Thoracic aorta (tissue), 2 donors: ENCODE measurements around the gene TBC1D1. TPM values are rescaled to one million over a fixed set of nuclear protein-coding genes. Genes with fewer than 3 reads are reported as not detected.

Experiments
- ATAC-seq: fragments of 150-250 bp; one replicate; pipeline ENCODE4 v1.8.0; 2017; ENCODE audit warnings: low read depth; ENCODE audit not compliant: insufficient number of reproducible peaks, low FRiP score
- DNase-seq: peaks from one replicate; pipeline ENCODE4 v3.0.0-alpha.2; 2020; ENCODE audit warnings: low spot score
- H3K27ac ChIP-seq, 2 donors: fragments of 200-600 bp; sonication (generic); 1 replicate in 1 of 2; 2 replicates in 1 of 2; pipeline ENCODE4 v1.5.1; 2016; ENCODE audit warnings: mild to moderate bottlenecking in 2 of 2, moderate library complexity in 2 of 2
- H3K27me3 ChIP-seq: fragments of 200-600 bp; sonication (generic); replicated peaks from 2 replicates; pipeline ENCODE4 v1.6.0; 2016; ENCODE audit warnings: mild to moderate bottlenecking; ENCODE audit not compliant: insufficient read depth
- H3K36me3 ChIP-seq: fragments of 200-600 bp; sonication (generic); one replicate; pipeline ENCODE4 v1.5.1; 2016
- H3K4me1 ChIP-seq, 2 donors: fragments of 200-600 bp; sonication (generic); 1 replicate in 1 of 2; 2 replicates in 1 of 2; pipeline versions ENCODE4 v1.5.1 to v1.6.0; 2016; ENCODE audit warnings: low read depth in 2 of 2, mild to moderate bottlenecking in 1 of 2; ENCODE audit not compliant: control insufficient read depth in 1 of 2
- H3K4me3 ChIP-seq: fragments of 200-600 bp; sonication (generic); 2 replicates; pipeline ENCODE4 v1.5.1; 2016; ENCODE audit warnings: mild to moderate bottlenecking
- H3K9me3 ChIP-seq: fragments of 200-600 bp; sonication (generic); 2 replicates; pipeline ENCODE4 v1.5.1; 2016
- total RNA-seq, 2 donors: library from RNA; depleted of rRNA; stranded (reverse); fragments of >200 nt; gene quantifications; one replicate each; pipeline versions ENCODE4 v1.1.0 to v1.2.3, GENCODE V29; 2016
- TF ChIP-seq, protein P1 (sequence below): fragments of 200-600 bp; sonication (generic); IDR thresholded peaks from one replicate; pipeline ENCODE4 v1.5.1; 2019; ENCODE audit warnings: antibody characterized with exemption

Gene TBC1D1
- total RNA-seq, 2 donors from 2014 or later: 152 to 206 TPM

GRCh38 chr4:38023347-38024205 is 132.7 kb downstream of the TBC1D1 start:
- no peaks in the 10 kb centered on the region for H3K27me3 ChIP-seq
- TF ChIP-seq, protein P1, sequence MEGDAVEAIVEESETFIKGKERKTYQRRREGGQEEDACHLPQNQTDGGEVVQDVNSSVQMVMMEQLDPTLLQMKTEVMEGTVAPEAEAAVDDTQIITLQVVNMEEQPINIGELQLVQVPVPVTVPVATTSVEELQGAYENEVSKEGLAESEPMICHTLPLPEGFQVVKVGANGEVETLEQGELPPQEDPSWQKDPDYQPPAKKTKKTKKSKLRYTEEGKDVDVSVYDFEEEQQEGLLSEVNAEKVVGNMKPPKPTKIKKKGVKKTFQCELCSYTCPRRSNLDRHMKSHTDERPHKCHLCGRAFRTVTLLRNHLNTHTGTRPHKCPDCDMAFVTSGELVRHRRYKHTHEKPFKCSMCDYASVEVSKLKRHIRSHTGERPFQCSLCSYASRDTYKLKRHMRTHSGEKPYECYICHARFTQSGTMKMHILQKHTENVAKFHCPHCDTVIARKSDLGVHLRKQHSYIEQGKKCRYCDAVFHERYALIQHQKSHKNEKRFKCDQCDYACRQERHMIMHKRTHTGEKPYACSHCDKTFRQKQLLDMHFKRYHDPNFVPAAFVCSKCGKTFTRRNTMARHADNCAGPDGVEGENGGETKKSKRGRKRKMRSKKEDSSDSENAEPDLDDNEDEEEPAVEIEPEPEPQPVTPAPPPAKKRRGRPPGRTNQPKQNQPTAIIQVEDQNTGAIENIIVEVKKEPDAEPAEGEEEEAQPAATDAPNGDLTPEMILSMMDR: no peak
- peaks cover 4 to 11% of the 10 kb centered on the region in 2 donors for H3K4me1 ChIP-seq
- H3K27ac ChIP-seq: no peak overlapping the region
- ATAC-seq: no peak
- H3K36me3 ChIP-seq: peaks cover 27% of the 10 kb centered on the region
- H3K4me3 ChIP-seq: peak overlapping the region; percentile 13
- H3K9me3 ChIP-seq: no peaks in the 10 kb centered on the region
- no peak for DNase-seq

DNA sequence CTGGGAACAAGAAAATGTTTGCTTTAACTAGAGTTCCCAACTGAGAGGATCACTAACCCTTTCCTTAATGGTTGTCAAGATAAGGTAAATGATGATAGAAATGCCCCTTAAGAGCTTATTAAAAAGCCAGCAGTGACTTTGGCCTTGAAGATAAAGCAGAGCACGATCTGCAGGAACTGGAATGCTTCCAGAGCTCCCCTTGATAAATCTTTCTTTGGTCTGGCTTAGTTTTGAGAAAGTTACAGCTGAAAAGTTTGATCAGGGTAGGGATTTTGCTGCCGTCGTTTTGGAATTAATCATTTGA is 133.3 kb downstream of the TBC1D1 start:
- TF ChIP-seq, protein P1: no peak
- Histone ChIP-seq H3K9me3 (no peaks in the 10 kb centered on the region), H3K4me1 (peaks cover 4 to 11% of the 10 kb centered on the region in 2 donors), H3K4me3 (peak overlapping the region; percentile 13), H3K27me3 (no peaks in the 10 kb centered on the region), H3K36me3 (peaks cover 28% of the 10 kb centered on the region), H3K27ac (no peak overlapping the region)
- DNase-seq: no peak
- no peak for ATAC-seq

GRCh38 chr4:38025665-38026064 is 134.8 kb downstream of the TBC1D1 start:
- no peak overlapping the region for H3K27ac ChIP-seq
- H3K4me1 ChIP-seq: peaks cover 4 to 11% of the 10 kb centered on the region in 2 donors
- DNase-seq: no peak
- H3K9me3 ChIP-seq: no peaks in the 10 kb centered on the region
- H3K4me3 ChIP-seq: no peak overlapping the region
- TF ChIP-seq, protein P1: no peak
- no peak for ATAC-seq
- peaks cover 32% of the 10 kb centered on the region for H3K36me3 ChIP-seq
- no peaks in the 10 kb centered on the region for H3K27me3 ChIP-seq

DNA sequence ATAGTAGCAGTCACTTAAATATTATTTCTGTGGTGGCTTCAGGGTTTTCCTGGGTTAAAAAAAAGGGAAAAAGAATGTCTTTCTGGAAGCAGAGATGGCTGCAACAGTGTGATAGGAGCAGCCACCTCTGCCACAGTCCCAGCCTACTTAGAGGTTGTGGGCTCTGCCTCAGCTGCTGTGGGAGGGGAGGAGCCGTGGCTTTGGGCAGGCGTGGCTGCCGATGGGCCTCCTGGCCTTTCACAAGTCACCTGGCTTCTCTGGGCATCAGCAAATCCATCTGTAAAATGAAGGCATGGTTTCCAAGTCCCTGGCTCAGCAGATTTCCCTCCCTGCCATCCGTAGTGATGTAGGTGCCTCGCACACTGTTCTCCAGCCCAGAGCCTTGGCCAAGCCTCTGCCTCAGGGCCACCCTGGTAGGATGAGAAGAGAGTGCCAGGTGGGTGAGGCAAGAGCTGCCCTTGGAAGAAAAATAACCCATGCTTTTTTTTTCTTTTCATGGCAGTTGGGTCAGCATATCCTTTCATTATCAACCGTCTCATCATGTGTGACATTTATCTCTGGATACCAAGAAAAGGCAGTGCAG is 135.4 kb downstream of the TBC1D1 start:
- no peaks in the 10 kb centered on the region for H3K27me3 ChIP-seq
- TF ChIP-seq, protein P1: no peak
- ATAC-seq (no peak), DNase-seq (no peak)
- peaks cover 28% of the 10 kb centered on the region for H3K36me3 ChIP-seq
- no peak overlapping the region for H3K4me3 ChIP-seq
- H3K9me3 ChIP-seq: no peaks in the 10 kb centered on the region
- H3K4me1 ChIP-seq: peaks cover 4 to 11% of the 10 kb centered on the region in 2 donors
- no peak overlapping the region for H3K27ac ChIP-seq

GRCh38 chr4:38030023-38030422 is 139.1 kb downstream of the TBC1D1 start:
- Histone ChIP-seq H3K27me3 (no peaks in the 10 kb centered on the region), H3K4me1 (no peaks in the 10 kb centered on the region), H3K27ac (no peak overlapping the region), H3K9me3 (no peaks in the 10 kb centered on the region), H3K4me3 (no peak overlapping the region), H3K36me3 (peaks cover 19% of the 10 kb centered on the region)
- ATAC-seq (no peak), DNase-seq (no peak)
- TF ChIP-seq, protein P1: no peak
